ENCODE data around the gene NACC2. TPM values are rescaled to one million over a fixed set of nuclear protein-coding genes. Genes with fewer than 3 reads are reported as not detected.
A peak's percentile ranks its signal among the peaks of the same experiment; 100 is the strongest.

Gene NACC2
- total and polyA plus RNA-seq, 9 donors = 7.0 to 47.0 (median 27.2) TPM

- intact Hi-C loops (cut with DNase I) = no loop called here
- H3K27me3 ChIP-seq = no peaks in the 10 kb centered on the region
- no peaks in the 10 kb centered on the region for H3K9me3 ChIP-seq
- H3K4me1 ChIP-seq (ENCODE audit: insufficient read depth) = peaks cover 17% of the 10 kb centered on the region
- no peak for TF ChIP-seq EP300 (IDR thresholded peaks at IDR 0.05)
- TF ChIP-seq POLR2A (IDR thresholded peaks at IDR 0.05) = no peak
- peak in 2 of 5 donors; percentile 34 to 40 for DNase-seq
- no peaks in the 10 kb centered on the region for H3K36me3 ChIP-seq
- H3K27ac ChIP-seq = peak overlapping the region in 1 of 2 donors; percentile 44
- H3K4me3 ChIP-seq = peak overlapping the region; percentile 53
- WGBS, 3 donors = 57 to 59% (median 59%) methylated on average over 19 to 36 of the region's 36 CpGs
Measured at GRCh38 chr9:136050266-136050700, 44.8 kb downstream of the NACC2 start.

GRCh38 chr9:136049491-136050265, 45.4 kb downstream of the NACC2 start:
- no peak overlapping the region for H3K4me3 ChIP-seq
- H3K27me3 ChIP-seq = no peaks in the 10 kb centered on the region
- H3K4me1 ChIP-seq (ENCODE audit: insufficient read depth) = peaks cover 17% of the 10 kb centered on the region
- no peaks in the 10 kb centered on the region for H3K36me3 ChIP-seq
- no peak overlapping the region for H3K27ac ChIP-seq
- peak in 2 of 5 donors; percentile 26 to 28 for DNase-seq
- TF ChIP-seq POLR2A (IDR thresholded peaks at IDR 0.05) (no peak), CTCF (IDR thresholded peaks at IDR 0.05) (no peak), EP300 (IDR thresholded peaks at IDR 0.05) (no peak)
- 95 to 96% (median 95%) methylated on average over 54 to 65 of the region's 65 CpGs for WGBS, 3 donors
- intact Hi-C loops (cut with DNase I) = no loop called here
- H3K9me3 ChIP-seq = no peaks in the 10 kb centered on the region

- TF ChIP-seq CTCF (IDR thresholded peaks at IDR 0.05) (no peak), EP300 (IDR thresholded peaks at IDR 0.05) (no peak), POLR2A (IDR thresholded peaks at IDR 0.05) (no peak)
- Histone ChIP-seq H3K4me1 (ENCODE audit: insufficient read depth) (peaks cover 17% of the 10 kb centered on the region), H3K36me3 (no peaks in the 10 kb centered on the region), H3K9me3 (no peaks in the 10 kb centered on the region), H3K27me3 (no peaks in the 10 kb centered on the region), H3K4me3 (no peak overlapping the region), H3K27ac (no peak overlapping the region)
- intact Hi-C loops (cut with DNase I) = no loop called here
- peak in 2 of 5 donors; percentile 28 to 33 for DNase-seq
- WGBS, 3 donors = 91 to 92% (median 91%) methylated on average over 30 of the region's 30 CpGs
Measured at GRCh38 chr9:136048560-136049411, 46.3 kb downstream of the NACC2 start.

GRCh38 chr9:136047775-136048559, 47.1 kb downstream of the NACC2 start:
- Histone ChIP-seq H3K4me3 (no peak overlapping the region), H3K27ac (no peak overlapping the region), H3K4me1 (ENCODE audit: insufficient read depth) (peaks cover 15% of the 10 kb centered on the region), H3K27me3 (no peaks in the 10 kb centered on the region), H3K9me3 (no peaks in the 10 kb centered on the region), H3K36me3 (no peaks in the 10 kb centered on the region)
- intact Hi-C loops (cut with DNase I) = no loop called here
- WGBS, 3 donors = 84 to 91% (median 86%) methylated on average over 18 to 21 of the region's 21 CpGs
- TF ChIP-seq POLR2A (IDR thresholded peaks at IDR 0.05) (no peak), EP300 (IDR thresholded peaks at IDR 0.05) (no peak), CTCF (IDR thresholded peaks at IDR 0.05) (no peak)
- DNase-seq = no peak

Measured in ovary (tissue), 9 donors.